ENCODE results near the gene BMP6. TPM values are rescaled to one million over a fixed set of nuclear protein-coding genes. Genes with fewer than 3 reads are reported as not detected.

BMP6 gene
- polyA plus RNA-seq, 1 donor (not counting 4 experiments of a cell fraction or from before 2014, with no cell fraction given) = 0.05 TPM

DNA sequence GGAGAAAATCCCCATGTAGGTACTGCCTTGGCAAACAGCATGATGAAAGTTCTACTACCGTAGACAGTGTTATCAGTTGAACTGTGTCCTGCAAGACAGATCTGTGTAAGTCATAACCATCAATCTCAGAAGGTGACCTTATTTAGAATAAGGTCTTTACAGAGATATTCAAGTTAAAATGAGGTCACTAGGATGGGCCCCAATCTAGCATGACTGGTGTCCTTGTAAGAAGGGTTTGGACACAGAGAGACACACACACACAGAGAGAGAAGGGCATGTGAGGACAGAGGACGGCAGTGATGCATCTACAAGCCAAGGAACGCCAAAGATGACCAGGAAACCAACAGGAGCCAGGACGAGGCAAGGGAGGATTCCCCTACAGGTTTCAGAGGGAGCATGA is 175.9 kb downstream of the BMP6 start:
- no peaks in the 10 kb centered on the region for H3K27me3 ChIP-seq (ENCODE audit: control insufficient read depth, extremely low read depth, insufficient read depth, low read length)
- H3K79me2 ChIP-seq (ENCODE audit: control insufficient read depth, insufficient read depth, low read length) = peaks cover 18% of the 10 kb centered on the region
- H3K27ac ChIP-seq (ENCODE audit: control insufficient read depth, insufficient read depth, low read length) = no peak overlapping the region
- H3K9ac ChIP-seq (ENCODE audit: control insufficient read depth, extremely low read depth, insufficient read depth, low read length) = no peak overlapping the region
- H3K4me2 ChIP-seq (ENCODE audit: control insufficient read depth, extremely low read depth, insufficient read depth, low read depth, low read length) = no peak overlapping the region
- dilution Hi-C loops (cut with MboI; ENCODE audit: extremely low pct_ligation_motif_present, low sequenced_read_pairs) = no loop called here
- no peaks in the 10 kb centered on the region for H3K9me1 ChIP-seq (ENCODE audit: control insufficient read depth, extremely low read depth, insufficient read depth, low read length)
- no peaks in the 10 kb centered on the region for H4K20me1 ChIP-seq (ENCODE audit: control insufficient read depth, extremely low read depth, insufficient read depth, low read length)
- no peak overlapping the region for H3K4me3 ChIP-seq (ENCODE audit: control insufficient read depth in 2 of 3, extremely low read depth in 1 of 3, insufficient read depth in 2 of 3, low read depth in 1 of 3, low read length in 3 of 3)
- DNase-seq (ENCODE audit: low read depth, low spot score) (no peak), FAIRE-seq (no peak)
- TF ChIP-seq EZH2 (IDR thresholded peaks at IDR 0.05; ENCODE audit: low read length) = no peak
- TF ChIP-seq CTCF (optimal IDR thresholded peaks at IDR 0.05 in 1 of 3, IDR thresholded peaks at IDR 0.05 in 1 of 3, conservative IDR thresholded peaks at IDR 0.05 in 1 of 3; ENCODE audit: extremely low read depth in 1 of 3, insufficient read depth in 2 of 3, low read length in 3 of 3) = no peak
- peaks cover 22 to 48% of the 10 kb centered on the region in 2 experiments for H3K36me3 ChIP-seq (ENCODE audit: control insufficient read depth in 2 of 2, extremely low read depth in 1 of 2, insufficient read depth in 2 of 2, low read length in 2 of 2)
- no peak overlapping the region for H2AFZ ChIP-seq (ENCODE audit: control insufficient read depth, low read length)
- H3K4me1 ChIP-seq (ENCODE audit: control insufficient read depth, extremely low read depth, insufficient read depth, low read length) = no peaks in the 10 kb centered on the region
- no peaks in the 10 kb centered on the region for H3K9me3 ChIP-seq (ENCODE audit: control insufficient read depth, low read depth, low read length)

DNA sequence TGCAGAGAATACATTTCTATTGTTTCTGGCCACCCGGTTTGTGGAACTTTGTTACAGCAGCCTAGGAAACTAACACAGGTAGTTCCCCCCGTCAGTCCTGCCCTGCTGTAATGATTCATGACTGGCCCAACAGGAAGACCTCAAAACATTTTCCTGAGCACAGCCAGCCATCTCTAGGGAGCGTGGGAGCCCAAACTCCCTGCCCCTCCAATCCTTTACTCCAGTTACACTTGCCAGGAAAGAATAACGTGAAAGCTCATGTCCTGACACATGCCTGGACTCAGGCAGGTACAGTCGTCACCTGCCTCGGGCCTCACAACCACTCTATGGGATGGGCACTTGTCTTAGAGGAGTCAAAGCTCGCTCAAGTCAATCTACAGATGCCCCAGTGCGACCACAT is 176.3 kb downstream of the BMP6 start:
- H2AFZ ChIP-seq (ENCODE audit: control insufficient read depth, low read length) = no peak overlapping the region
- H3K9ac ChIP-seq (ENCODE audit: control insufficient read depth, extremely low read depth, insufficient read depth, low read length) = no peak overlapping the region
- H3K36me3 ChIP-seq (ENCODE audit: control insufficient read depth in 2 of 2, extremely low read depth in 1 of 2, insufficient read depth in 2 of 2, low read length in 2 of 2) = peaks cover 22 to 47% of the 10 kb centered on the region in 2 experiments
- dilution Hi-C loops (cut with MboI; ENCODE audit: extremely low pct_ligation_motif_present, low sequenced_read_pairs) = no loop called here
- H3K4me1 ChIP-seq (ENCODE audit: control insufficient read depth, extremely low read depth, insufficient read depth, low read length) = no peaks in the 10 kb centered on the region
- H3K4me2 ChIP-seq (ENCODE audit: control insufficient read depth, extremely low read depth, insufficient read depth, low read depth, low read length) = peak overlapping the region; percentile 2
- H4K20me1 ChIP-seq (ENCODE audit: control insufficient read depth, extremely low read depth, insufficient read depth, low read length) = no peaks in the 10 kb centered on the region
- H3K27ac ChIP-seq (ENCODE audit: control insufficient read depth, insufficient read depth, low read length) = no peak overlapping the region
- FAIRE-seq (no peak), DNase-seq (ENCODE audit: low read depth, low spot score) (no peak)
- no peaks in the 10 kb centered on the region for H3K9me3 ChIP-seq (ENCODE audit: control insufficient read depth, low read depth, low read length)
- peaks cover 23% of the 10 kb centered on the region for H3K79me2 ChIP-seq (ENCODE audit: control insufficient read depth, insufficient read depth, low read length)
- no peaks in the 10 kb centered on the region for H3K9me1 ChIP-seq (ENCODE audit: control insufficient read depth, extremely low read depth, insufficient read depth, low read length)
- no peaks in the 10 kb centered on the region for H3K27me3 ChIP-seq (ENCODE audit: control insufficient read depth, extremely low read depth, insufficient read depth, low read length)
- no peak for TF ChIP-seq EZH2 (IDR thresholded peaks at IDR 0.05; ENCODE audit: low read length)
- H3K4me3 ChIP-seq (ENCODE audit: control insufficient read depth in 2 of 3, extremely low read depth in 1 of 3, insufficient read depth in 2 of 3, low read depth in 1 of 3, low read length in 3 of 3) = no peak overlapping the region

DNA sequence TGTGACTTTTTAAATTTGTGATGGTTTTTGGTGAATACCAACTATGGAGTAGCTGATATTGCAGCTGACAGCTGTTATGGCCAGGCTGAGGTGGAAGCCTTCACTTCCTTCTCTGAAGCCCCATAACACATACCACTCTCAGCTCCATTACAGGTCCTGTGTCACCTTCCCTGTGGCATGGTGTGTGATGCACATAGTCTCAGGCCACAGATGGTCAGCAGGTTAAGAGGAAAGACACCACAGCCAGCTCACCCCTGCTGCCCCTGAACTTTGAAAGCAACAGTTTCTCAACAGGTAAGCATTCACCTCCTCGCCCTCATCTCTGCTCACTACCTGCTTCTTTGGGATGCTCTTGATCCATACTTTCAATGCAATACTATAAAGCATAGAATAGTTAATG is 177.0 kb downstream of the BMP6 start:
- Histone ChIP-seq H3K4me2 (ENCODE audit: control insufficient read depth, extremely low read depth, insufficient read depth, low read depth, low read length) (no peak overlapping the region), H3K27me3 (ENCODE audit: control insufficient read depth, extremely low read depth, insufficient read depth, low read length) (no peaks in the 10 kb centered on the region), H3K9me1 (ENCODE audit: control insufficient read depth, extremely low read depth, insufficient read depth, low read length) (no peaks in the 10 kb centered on the region), H3K79me2 (ENCODE audit: control insufficient read depth, insufficient read depth, low read length) (peaks cover 27% of the 10 kb centered on the region), H3K9ac (ENCODE audit: control insufficient read depth, extremely low read depth, insufficient read depth, low read length) (no peak overlapping the region), H3K27ac (ENCODE audit: control insufficient read depth, insufficient read depth, low read length) (no peak overlapping the region), H3K4me1 (ENCODE audit: control insufficient read depth, extremely low read depth, insufficient read depth, low read length) (no peaks in the 10 kb centered on the region), H3K9me3 (ENCODE audit: control insufficient read depth, low read depth, low read length) (no peaks in the 10 kb centered on the region), H3K4me3 (ENCODE audit: control insufficient read depth in 2 of 3, extremely low read depth in 1 of 3, insufficient read depth in 2 of 3, low read depth in 1 of 3, low read length in 3 of 3) (no peak overlapping the region), H3K36me3 (ENCODE audit: control insufficient read depth in 2 of 2, extremely low read depth in 1 of 2, insufficient read depth in 2 of 2, low read length in 2 of 2) (peaks cover 20 to 46% of the 10 kb centered on the region in 2 experiments), H2AFZ (ENCODE audit: control insufficient read depth, low read length) (no peak overlapping the region), H4K20me1 (ENCODE audit: control insufficient read depth, extremely low read depth, insufficient read depth, low read length) (no peaks in the 10 kb centered on the region)
- FAIRE-seq = no peak
- dilution Hi-C loops (cut with MboI; ENCODE audit: extremely low pct_ligation_motif_present, low sequenced_read_pairs) = no loop called here
- no peak for TF ChIP-seq CTCF (optimal IDR thresholded peaks at IDR 0.05 in 1 of 3, IDR thresholded peaks at IDR 0.05 in 1 of 3, conservative IDR thresholded peaks at IDR 0.05 in 1 of 3; ENCODE audit: extremely low read depth in 1 of 3, insufficient read depth in 2 of 3, low read length in 3 of 3)
- DNase-seq (ENCODE audit: low read depth, low spot score) = no peak

Data from keratinocyte (primary cell).